Measurements from ENCODE around the gene PCDHB1.
"Not testable (repeated sequence)": the region's sequence is repeated elsewhere in the genome, so short reads cannot be mapped to it uniquely, and the experiment has no call there.

Gene PCDHB1

DNA sequence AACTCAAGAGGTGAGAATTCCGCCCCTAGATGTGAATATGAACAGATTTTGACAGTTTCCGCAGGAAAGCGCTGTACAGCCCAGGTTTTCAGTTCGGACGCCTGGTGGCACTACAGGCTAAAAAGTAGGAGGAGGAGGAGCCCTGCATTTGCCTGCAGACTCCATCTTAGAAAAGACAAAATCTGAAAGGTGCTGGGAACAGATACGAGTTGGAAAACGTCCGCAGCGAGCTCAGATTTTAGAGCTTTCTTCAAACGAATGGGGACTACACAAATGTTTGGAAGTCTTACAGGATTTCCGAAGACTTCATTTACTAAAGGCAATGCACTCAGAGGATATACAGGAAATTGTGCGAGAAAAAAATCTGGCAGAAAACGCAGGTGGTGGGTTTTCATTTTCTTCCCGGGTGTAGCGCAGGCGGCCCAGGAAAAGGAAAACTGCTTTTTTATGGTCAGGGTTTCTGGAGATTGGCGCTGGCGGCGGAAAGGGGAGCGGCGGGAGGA is 33.4 kb downstream of the PCDHB1 start:
- DNase-seq, result peak; percentile 48

- DNase-seq, result peak; percentile 57
These were observed 43.5 kb downstream of the PCDHB1 start, which contains the start of gene PCDHB2 for GRCh38 chr5:141094481-141095262. PCDHB2 (plus strand) TSS chr5:141094615; CDS start chr5:141094791, 176 bp downstream.

- no peak for DNase-seq
These were observed 44.1 kb downstream of the PCDHB1 start for GRCh38 chr5:141095263-141095641.

DNA sequence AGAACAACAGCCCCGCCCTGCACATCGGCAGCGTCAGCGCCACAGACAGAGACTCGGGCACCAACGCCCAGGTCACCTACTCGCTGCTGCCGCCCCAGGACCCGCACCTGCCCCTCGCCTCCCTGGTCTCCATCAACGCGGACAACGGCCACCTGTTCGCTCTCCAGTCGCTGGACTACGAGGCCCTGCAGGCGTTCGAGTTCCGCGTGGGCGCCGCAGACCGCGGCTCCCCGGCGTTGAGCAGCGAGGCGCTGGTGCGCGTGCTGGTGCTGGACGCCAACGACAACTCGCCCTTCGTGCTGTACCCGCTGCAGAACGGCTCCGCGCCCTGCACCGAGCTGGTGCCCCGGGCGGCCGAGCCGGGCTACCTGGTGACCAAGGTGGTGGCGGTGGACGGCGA is 45.0 kb downstream of the PCDHB1 start:
- DNase-seq, result not testable (repeated sequence)

GRCh38 chr5:141096586-141096985 is 45.4 kb downstream of the PCDHB1 start:
- not testable (repeated sequence) for DNase-seq

DNA sequence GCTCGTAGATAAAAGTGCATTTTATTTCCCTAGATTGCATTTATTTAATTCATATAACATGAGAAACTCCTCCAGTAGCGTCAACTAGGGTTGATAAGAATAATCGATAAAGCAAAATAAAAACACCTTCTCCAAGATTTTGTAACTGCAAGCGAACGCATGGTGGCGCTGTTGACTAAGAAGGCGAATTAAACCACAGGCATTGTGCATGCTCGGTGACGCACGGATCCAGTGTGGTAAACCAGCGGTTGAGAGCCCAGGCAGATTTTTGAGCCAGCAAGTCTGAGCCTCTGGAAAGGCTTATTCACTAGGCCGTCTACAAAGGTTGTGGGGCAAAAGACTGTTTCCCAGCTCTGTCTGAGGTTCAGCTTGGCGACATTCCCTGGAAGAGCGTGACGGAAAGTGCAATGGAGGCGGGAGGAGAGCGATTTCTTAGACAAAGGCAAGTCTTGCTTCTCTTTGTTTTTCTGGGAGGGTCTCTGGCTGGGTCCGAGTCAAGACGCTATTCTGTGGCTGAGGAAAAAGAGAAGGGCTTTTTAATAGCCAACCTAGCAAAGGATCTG is 49.1 kb downstream of the PCDHB1 start, which contains the start of gene PCDHB3:
TSS of gene PCDHB3 (plus strand) at position 231 of the 563 bp plus-strand sequence. CDS start at position 408, 177 bp downstream.
- peak; percentile 25 for DNase-seq

DNA sequence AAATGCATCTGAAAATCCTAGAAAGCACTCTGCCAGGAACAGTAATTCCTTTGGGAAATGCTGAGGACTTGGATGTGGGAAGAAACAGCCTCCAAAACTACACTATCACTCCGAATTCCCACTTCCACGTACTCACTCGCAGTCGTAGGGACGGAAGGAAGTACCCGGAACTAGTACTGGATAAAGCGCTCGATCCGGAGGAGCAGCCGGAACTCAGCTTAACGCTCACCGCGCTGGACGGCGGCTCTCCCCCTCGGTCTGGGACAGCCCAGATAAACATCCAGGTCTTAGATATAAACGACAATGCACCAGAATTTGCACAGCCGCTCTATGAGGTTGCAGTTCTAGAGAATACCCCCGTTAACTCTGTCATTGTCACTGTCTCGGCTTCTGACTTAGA is 49.9 kb downstream of the PCDHB1 start:
- DNase-seq, result no peak

- not testable (repeated sequence) for DNase-seq
These were observed 50.9 kb downstream of the PCDHB1 start for GRCh38 chr5:141102070-141102469.

DNA sequence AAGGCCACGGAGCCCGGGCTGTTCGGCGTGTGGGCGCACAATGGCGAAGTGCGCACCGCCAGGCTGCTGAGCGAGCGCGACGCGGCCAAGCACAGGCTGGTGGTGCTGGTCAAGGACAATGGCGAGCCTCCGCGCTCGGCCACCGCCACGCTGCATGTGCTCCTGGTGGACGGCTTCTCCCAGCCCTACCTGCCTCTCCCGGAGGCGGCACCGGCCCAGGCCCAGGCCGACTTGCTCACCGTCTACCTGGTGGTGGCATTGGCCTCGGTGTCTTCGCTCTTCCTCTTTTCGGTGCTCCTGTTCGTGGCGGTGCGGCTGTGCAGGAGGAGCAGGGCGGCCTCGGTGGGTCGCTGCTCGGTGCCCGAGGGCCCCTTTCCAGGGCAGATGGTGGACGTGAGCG is 51.3 kb downstream of the PCDHB1 start:
- DNase-seq, result not testable (repeated sequence)

- DNase-seq, result no peak
These were observed 54.2 kb downstream of the PCDHB1 start for GRCh38 chr5:141105350-141105749.

Data from fibroblast of skin of back (primary cell).